ENCODE results near the gene MYO5A. TPM values are rescaled to one million over a fixed set of nuclear protein-coding genes. Genes with fewer than 3 reads are reported as not detected.

The MYO5A gene
- total RNA-seq, 4 donors from 2014 or later = 22.0 to 37.4 (median 33.2) TPM

DNA sequence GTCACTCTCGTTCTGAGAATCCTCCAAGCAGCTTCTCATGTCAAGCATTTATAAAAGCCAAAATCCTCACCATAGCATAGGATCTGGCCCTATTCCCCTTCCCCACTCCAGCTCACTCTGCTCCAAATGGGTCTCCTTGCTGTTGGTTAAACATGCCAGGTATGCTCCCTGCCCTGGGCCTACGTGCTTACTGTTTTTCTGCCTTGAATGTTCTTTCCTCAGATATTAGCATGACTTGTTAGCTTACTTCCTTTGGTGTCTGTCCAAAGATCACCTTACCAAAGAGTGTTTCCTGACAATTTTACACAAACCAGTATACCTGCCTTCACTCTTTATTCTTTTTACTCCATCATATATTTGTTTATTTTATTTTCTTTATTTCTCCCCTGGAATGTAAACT is 200.0 kb downstream of the MYO5A start:
- no peaks in the 10 kb centered on the region for H3K9me3 ChIP-seq
- no peak overlapping the region for H3K27ac ChIP-seq (replicated peaks in 1 of 4)
- peaks cover 0 to 3% (median 0%) of the 10 kb centered on the region in 4 donors for H3K4me1 ChIP-seq
- DNase-seq (ENCODE audit: extremely low spot score) = no peak
- H3K4me3 ChIP-seq = no peak overlapping the region
- no peaks in the 10 kb centered on the region for H3K27me3 ChIP-seq
- 86% methylated on average over 2 of the region's 2 CpGs for WGBS
- TF ChIP-seq POLR2AphosphoS5 (IDR thresholded peaks at IDR 0.05) (no peak), POLR2A (IDR thresholded peaks at IDR 0.05; ENCODE audit: low read depth) (no peak), EP300 (IDR thresholded peaks at IDR 0.05) (no peak)
- TF ChIP-seq, protein P1, sequence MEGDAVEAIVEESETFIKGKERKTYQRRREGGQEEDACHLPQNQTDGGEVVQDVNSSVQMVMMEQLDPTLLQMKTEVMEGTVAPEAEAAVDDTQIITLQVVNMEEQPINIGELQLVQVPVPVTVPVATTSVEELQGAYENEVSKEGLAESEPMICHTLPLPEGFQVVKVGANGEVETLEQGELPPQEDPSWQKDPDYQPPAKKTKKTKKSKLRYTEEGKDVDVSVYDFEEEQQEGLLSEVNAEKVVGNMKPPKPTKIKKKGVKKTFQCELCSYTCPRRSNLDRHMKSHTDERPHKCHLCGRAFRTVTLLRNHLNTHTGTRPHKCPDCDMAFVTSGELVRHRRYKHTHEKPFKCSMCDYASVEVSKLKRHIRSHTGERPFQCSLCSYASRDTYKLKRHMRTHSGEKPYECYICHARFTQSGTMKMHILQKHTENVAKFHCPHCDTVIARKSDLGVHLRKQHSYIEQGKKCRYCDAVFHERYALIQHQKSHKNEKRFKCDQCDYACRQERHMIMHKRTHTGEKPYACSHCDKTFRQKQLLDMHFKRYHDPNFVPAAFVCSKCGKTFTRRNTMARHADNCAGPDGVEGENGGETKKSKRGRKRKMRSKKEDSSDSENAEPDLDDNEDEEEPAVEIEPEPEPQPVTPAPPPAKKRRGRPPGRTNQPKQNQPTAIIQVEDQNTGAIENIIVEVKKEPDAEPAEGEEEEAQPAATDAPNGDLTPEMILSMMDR (IDR thresholded peaks at IDR 0.05) = no peak
- peaks cover 14 to 62% (median 37%) of the 10 kb centered on the region in 4 donors for H3K36me3 ChIP-seq
- intact Hi-C loops (cut with DNase I) = no loop called here

DNA sequence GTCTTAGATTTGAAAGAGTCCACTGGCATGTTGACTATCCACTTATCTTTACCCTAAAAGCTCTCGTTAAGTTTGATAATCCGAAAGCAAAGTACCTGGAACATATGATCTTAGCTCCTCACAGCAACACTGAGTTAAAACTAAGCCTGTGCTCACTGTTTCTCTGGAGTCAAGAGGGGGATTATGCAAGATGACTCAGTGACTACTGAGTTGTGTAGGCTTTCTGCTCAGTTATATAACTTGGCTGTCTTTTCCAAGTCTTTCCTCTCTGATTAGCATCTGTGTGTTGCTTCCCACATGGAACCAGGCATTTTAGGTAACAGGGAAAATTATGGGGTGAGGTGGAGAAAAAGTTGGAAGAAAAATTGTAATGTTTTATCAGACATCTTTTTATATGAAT is 201.9 kb downstream of the MYO5A start:
- Histone ChIP-seq H3K27ac (replicated peaks in 1 of 4) (no peak overlapping the region), H3K4me1 (peaks cover 0 to 3% (median 0%) of the 10 kb centered on the region in 4 donors), H3K9me3 (no peaks in the 10 kb centered on the region), H3K27me3 (no peaks in the 10 kb centered on the region), H3K4me3 (no peak overlapping the region), H3K36me3 (peaks cover 14 to 77% (median 39%) of the 10 kb centered on the region in 4 donors)
- DNase-seq (ENCODE audit: extremely low spot score) = no peak
- WGBS = 96% methylated on average over 2 of the region's 2 CpGs
- TF ChIP-seq EP300 (IDR thresholded peaks at IDR 0.05) (no peak), POLR2AphosphoS5 (IDR thresholded peaks at IDR 0.05) (no peak), POLR2A (IDR thresholded peaks at IDR 0.05; ENCODE audit: low read depth) (no peak)
- TF ChIP-seq, protein P1 (IDR thresholded peaks at IDR 0.05) = no peak
- intact Hi-C loops (cut with DNase I) = no loop called here

DNA sequence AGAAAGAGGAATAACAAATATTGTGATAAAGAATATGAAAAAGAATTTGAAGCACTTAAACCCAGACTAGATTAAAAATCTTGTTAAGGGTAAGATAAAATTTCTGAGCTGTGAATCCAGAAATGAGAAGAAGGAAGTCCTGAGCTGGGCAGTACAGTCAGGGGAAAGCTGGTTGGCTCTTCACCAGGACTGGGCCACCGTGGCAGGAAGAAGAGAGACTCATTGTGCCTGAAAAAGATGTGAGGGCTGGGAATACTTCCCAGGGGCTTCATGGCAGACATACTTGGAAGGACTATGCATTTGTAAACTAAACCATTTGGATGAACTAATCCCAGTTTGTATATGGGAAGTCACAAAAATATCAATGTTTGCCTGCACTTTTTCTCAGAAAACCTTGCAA is 204.6 kb downstream of the MYO5A start:
- TF ChIP-seq, protein P1 (IDR thresholded peaks at IDR 0.05) = no peak
- TF ChIP-seq POLR2AphosphoS5 (IDR thresholded peaks at IDR 0.05) (no peak), EP300 (IDR thresholded peaks at IDR 0.05) (no peak), POLR2A (IDR thresholded peaks at IDR 0.05; ENCODE audit: low read depth) (no peak)
- H3K36me3 ChIP-seq = peaks cover 19 to 89% (median 46%) of the 10 kb centered on the region in 4 donors
- intact Hi-C loops (cut with DNase I) = no loop called here
- H3K27ac ChIP-seq (replicated peaks in 1 of 4) = no peak overlapping the region
- no peaks in the 10 kb centered on the region for H3K9me3 ChIP-seq
- WGBS = 50% methylated on average over 1 of the region's 1 CpG
- DNase-seq (ENCODE audit: extremely low spot score) = no peak
- no peak overlapping the region for H3K4me3 ChIP-seq
- H3K4me1 ChIP-seq = peaks cover 0 to 3% (median 0%) of the 10 kb centered on the region in 4 donors
- no peaks in the 10 kb centered on the region for H3K27me3 ChIP-seq

DNA sequence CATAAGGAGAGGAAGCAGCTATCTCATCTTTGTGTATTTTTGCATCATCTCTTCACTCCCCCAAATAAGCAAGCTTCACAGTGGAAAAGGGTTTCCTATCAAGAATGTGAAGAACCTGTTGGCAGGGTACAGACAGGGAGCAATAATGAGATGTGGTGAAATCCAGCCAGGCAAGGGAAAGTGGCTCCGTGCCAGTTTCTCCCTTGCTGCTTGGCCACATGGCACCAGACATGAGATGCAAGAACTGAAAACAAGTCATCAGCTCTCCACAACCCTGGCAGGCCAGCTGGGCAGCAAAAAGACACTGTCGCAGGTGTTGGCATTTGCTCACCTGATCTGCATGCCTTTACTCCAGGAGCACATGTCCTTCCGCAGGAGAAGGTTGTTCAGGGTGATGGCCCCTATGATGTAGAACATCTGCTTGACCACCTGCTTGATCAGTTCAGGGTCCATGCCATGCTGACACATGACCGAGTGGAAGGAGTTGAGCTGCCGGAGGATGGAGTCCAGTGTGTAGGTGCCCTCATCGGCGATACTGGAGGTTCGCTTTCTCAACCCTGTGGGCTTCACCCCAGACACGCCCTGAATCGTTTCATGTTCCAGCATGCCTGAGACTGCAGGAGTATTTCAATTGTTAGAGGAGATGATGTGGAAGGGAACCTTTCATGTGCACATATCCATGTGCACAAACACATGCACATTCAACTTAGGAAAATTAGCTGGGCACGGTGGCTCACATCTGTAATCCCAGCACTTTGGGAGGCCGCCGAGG is 209.8 kb downstream of the MYO5A start:
- Histone ChIP-seq H3K4me3 (no peak overlapping the region), H3K27ac (replicated peaks in 1 of 4) (no peak overlapping the region), H3K9me3 (no peaks in the 10 kb centered on the region), H3K4me1 (no peaks in the 10 kb centered on the region), H3K27me3 (no peaks in the 10 kb centered on the region), H3K36me3 (peaks cover 32 to 93% (median 55%) of the 10 kb centered on the region in 4 donors)
- 95% methylated on average over 11 of the region's 13 CpGs for WGBS
- no peak for DNase-seq (ENCODE audit: extremely low spot score)
- TF ChIP-seq EP300 (IDR thresholded peaks at IDR 0.05) (no peak), POLR2A (IDR thresholded peaks at IDR 0.05; ENCODE audit: low read depth) (no peak), POLR2AphosphoS5 (IDR thresholded peaks at IDR 0.05) (no peak)
- TF ChIP-seq, protein P1 (IDR thresholded peaks at IDR 0.05) = no peak
- intact Hi-C loops (cut with DNase I) = no loop called here
